Measurements from ENCODE around the gene SLF1.

DNA sequence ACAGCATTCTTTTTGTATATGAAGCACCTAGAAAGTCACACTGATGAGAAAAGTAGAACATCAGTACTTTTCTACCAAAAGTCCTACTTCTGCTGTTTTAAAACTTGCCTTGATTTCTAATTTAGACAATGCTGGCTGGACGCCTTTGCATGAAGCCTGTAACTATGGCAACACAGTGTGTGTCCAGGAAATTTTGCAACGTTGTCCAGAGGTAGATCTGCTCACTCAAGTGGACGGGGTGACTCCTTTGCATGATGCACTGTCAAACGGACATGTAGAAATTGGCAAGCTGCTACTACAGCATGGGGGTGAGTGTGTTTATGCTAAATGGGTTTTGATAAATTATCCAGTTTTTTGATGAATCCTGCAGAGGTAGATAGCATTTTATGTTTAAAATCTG is 73.5 kb downstream of the SLF1 start:
- TF ChIP-seq, protein P1, sequence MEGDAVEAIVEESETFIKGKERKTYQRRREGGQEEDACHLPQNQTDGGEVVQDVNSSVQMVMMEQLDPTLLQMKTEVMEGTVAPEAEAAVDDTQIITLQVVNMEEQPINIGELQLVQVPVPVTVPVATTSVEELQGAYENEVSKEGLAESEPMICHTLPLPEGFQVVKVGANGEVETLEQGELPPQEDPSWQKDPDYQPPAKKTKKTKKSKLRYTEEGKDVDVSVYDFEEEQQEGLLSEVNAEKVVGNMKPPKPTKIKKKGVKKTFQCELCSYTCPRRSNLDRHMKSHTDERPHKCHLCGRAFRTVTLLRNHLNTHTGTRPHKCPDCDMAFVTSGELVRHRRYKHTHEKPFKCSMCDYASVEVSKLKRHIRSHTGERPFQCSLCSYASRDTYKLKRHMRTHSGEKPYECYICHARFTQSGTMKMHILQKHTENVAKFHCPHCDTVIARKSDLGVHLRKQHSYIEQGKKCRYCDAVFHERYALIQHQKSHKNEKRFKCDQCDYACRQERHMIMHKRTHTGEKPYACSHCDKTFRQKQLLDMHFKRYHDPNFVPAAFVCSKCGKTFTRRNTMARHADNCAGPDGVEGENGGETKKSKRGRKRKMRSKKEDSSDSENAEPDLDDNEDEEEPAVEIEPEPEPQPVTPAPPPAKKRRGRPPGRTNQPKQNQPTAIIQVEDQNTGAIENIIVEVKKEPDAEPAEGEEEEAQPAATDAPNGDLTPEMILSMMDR (IDR thresholded peaks at IDR 0.05): no peak
- TF ChIP-seq EZH2 (IDR thresholded peaks at IDR 0.05): no peak
